H1 (cell line): ENCODE measurements around the gene CST11. TPM values are rescaled to one million over a fixed set of nuclear protein-coding genes. Genes with fewer than 3 reads are reported as not detected.

ENCODE experiments used
- CTCF ChIA-PET: fragments of 300-600 bp; sonication (Branson Sonifier 250); formaldehyde crosslinking; loops from one replicate; lab custom pipeline; 2021; ENCODE audit not compliant: partially characterized antibody; lab: Charles Lee
- POLR2A ChIA-PET: fragments of 300-600 bp; sonication (Branson Sonifier 250); formaldehyde crosslinking; loops from one replicate; lab custom pipeline; 2021; ENCODE audit warnings: inconsistent platforms; ENCODE audit not compliant: partially characterized antibody; lab: Charles Lee
- DNase-seq, 2 experiments: peaks; one replicate each; pipeline versions ENCODE4 v3.0.0 to v3.0.0-alpha.2; 2010 to 2022; ENCODE audit warnings: low spot score in 2 of 2, low read depth in 1 of 2, mixed read lengths in 1 of 2
- FAIRE-seq: peaks from 2 replicates; lab custom pipeline; 2011; peaks lifted over from hg19 to GRCh38; lab: Jason Lieb, UNC
- H2AFZ ChIP-seq: 2 replicates; pipeline ENCODE4 v1.8.1; 2012; ENCODE audit warnings: low read length, inconsistent platforms
- H2AK5ac ChIP-seq: 2 replicates; pipeline ENCODE4 v1.6.1; 2013; ENCODE audit warnings: low read depth, low read length
- H2BK120ac ChIP-seq: replicated peaks from 2 replicates; pipeline ENCODE3; 2013; ENCODE audit warnings: low read depth, low read length, inconsistent platforms
- H2BK12ac ChIP-seq: 2 replicates; pipeline ENCODE4 v1.6.1; 2013; ENCODE audit warnings: low read depth, low read length
- H2BK15ac ChIP-seq: 2 replicates; pipeline ENCODE4 v1.6.1; 2013; ENCODE audit warnings: low read length
- H2BK20ac ChIP-seq: 2 replicates; pipeline ENCODE4 v1.6.1; 2013; ENCODE audit warnings: low read length
- H2BK5ac ChIP-seq: 2 replicates; pipeline ENCODE4 v1.6.1; 2013; ENCODE audit warnings: low read depth, low read length
- H3K14ac ChIP-seq: 2 replicates; pipeline ENCODE4 v1.6.1; 2013; ENCODE audit warnings: inconsistent platforms; ENCODE audit not compliant: insufficient read length
- H3K18ac ChIP-seq: 2 replicates; pipeline ENCODE4 v1.6.1; 2013; ENCODE audit warnings: low read length; ENCODE audit errors: extremely low read depth
- H3K23ac ChIP-seq: 2 replicates; pipeline ENCODE4 v1.6.1; 2013; ENCODE audit warnings: inconsistent platforms; ENCODE audit not compliant: insufficient read length
- H3K23me2 ChIP-seq: 2 replicates; pipeline ENCODE4 v1.6.1; 2013; ENCODE audit warnings: low read depth, low read length
- H3K27ac ChIP-seq: 2 replicates; pipeline ENCODE4 v1.6.1; 2011; ENCODE audit warnings: low read depth, low read length, inconsistent platforms
- H3K27me3 ChIP-seq, 4 experiments: replicated peaks in 1 of 4; 1 replicate in 1 of 4; 2 replicates in 3 of 4; pipeline versions ENCODE4 v1.6.1 to v1.8.1; 2011 to 2013; ENCODE audit warnings: low read length in 3 of 4, mild to moderate bottlenecking in 3 of 4, inconsistent platforms in 2 of 4, mixed read lengths in 2 of 4, moderate library complexity in 1 of 4; ENCODE audit not compliant: control insufficient read depth in 3 of 4, insufficient read depth in 3 of 4; ENCODE audit errors: extremely low read depth in 1 of 4
- H3K36me3 ChIP-seq, 4 experiments: 2 replicates each; pipeline versions ENCODE4 v1.6.1 to v1.8.1; 2011 to 2013; ENCODE audit warnings: mild to moderate bottlenecking in 4 of 4, low read length in 3 of 4, moderate library complexity in 2 of 4, control low read depth in 1 of 4, inconsistent platforms in 1 of 4; ENCODE audit not compliant: insufficient read depth in 4 of 4, control insufficient read depth in 2 of 4
- H3K4ac ChIP-seq: replicated peaks from 2 replicates; pipeline ENCODE3; 2013; ENCODE audit warnings: low read length, low read depth, mixed read lengths, inconsistent platforms; ENCODE audit not compliant: insufficient read length
- H3K4me1 ChIP-seq, 4 experiments: replicated peaks in 1 of 4; 1 replicate in 1 of 4; 2 replicates in 3 of 4; pipeline versions ENCODE4 v1.6.1 to v1.8.1; 2011 to 2013; ENCODE audit warnings: low read length in 3 of 4, inconsistent platforms in 2 of 4, mixed read lengths in 1 of 4; ENCODE audit not compliant: insufficient read depth in 4 of 4, control insufficient read depth in 3 of 4
- H3K4me2 ChIP-seq, 2 experiments: 2 replicates each; pipeline versions ENCODE4 v1.6.1 to v1.8.1; 2011 to 2013; ENCODE audit warnings: low read depth in 2 of 2, low read length in 2 of 2, control low read depth in 1 of 2, inconsistent platforms in 1 of 2, mild to moderate bottlenecking in 1 of 2; ENCODE audit not compliant: insufficient read depth in 1 of 2
- H3K4me3 ChIP-seq, 4 experiments: fragments of 200-600, 300-600 bp in 1 of 4; sonication (generic), shearing (Covaris generic), sonication (Bioruptor Twin) in 1 of 4; 2 replicates each; pipeline versions ENCODE4 v1.5.1 to v1.8.1; 2011 to 2016; ENCODE audit warnings: low read length in 4 of 4, low read depth in 3 of 4, control low read depth in 2 of 4, inconsistent platforms in 2 of 4, mild to moderate bottlenecking in 2 of 4, mixed read lengths in 1 of 4, moderate library complexity in 1 of 4; ENCODE audit not compliant: insufficient read depth in 2 of 4; ENCODE audit errors: extremely low read depth in 1 of 4
- H3K56ac ChIP-seq: replicated peaks from 2 replicates; pipeline ENCODE3; 2013; ENCODE audit warnings: low read depth, mild to moderate bottlenecking, mixed read lengths, low read length, inconsistent platforms; ENCODE audit not compliant: insufficient read length
- H3K79me1 ChIP-seq: 2 replicates; pipeline ENCODE4 v1.6.1; 2013; ENCODE audit warnings: low read depth, low read length, control low read depth
- H3K79me2 ChIP-seq, 2 experiments: 2 replicates each; pipeline versions ENCODE4 v1.6.1 to v1.8.1; 2012 to 2013; ENCODE audit warnings: low read length in 2 of 2, mild to moderate bottlenecking in 2 of 2, inconsistent platforms in 1 of 2; ENCODE audit not compliant: insufficient read depth in 2 of 2, control insufficient read depth in 1 of 2
- H3K9ac ChIP-seq, 4 experiments: replicated peaks in 1 of 4; 1 replicate in 1 of 4; 2 replicates in 3 of 4; pipeline versions ENCODE4 v1.6.1 to v1.8.1; 2011 to 2013; ENCODE audit warnings: low read depth in 3 of 4, low read length in 3 of 4, control low read depth in 2 of 4, mild to moderate bottlenecking in 2 of 4, moderate library complexity in 2 of 4, inconsistent platforms in 1 of 4; ENCODE audit errors: extremely low read depth in 1 of 4
- H3K9me3 ChIP-seq, 2 experiments: 2 replicates each; pipeline versions ENCODE4 v1.6.1 to v1.8.1; 2012 to 2013; ENCODE audit warnings: mild to moderate bottlenecking in 2 of 2, moderate library complexity in 2 of 2, control low read depth in 1 of 2, inconsistent platforms in 1 of 2, low read depth in 1 of 2, low read length in 1 of 2, mixed read lengths in 1 of 2; ENCODE audit not compliant: insufficient read depth in 2 of 2
- H4K20me1 ChIP-seq, 2 experiments: replicated peaks in 1 of 2; 2 replicates each; pipeline versions ENCODE3 to v1.8.1; 2011 to 2013; ENCODE audit warnings: inconsistent platforms in 2 of 2, low read length in 2 of 2, mild to moderate bottlenecking in 1 of 2; ENCODE audit not compliant: insufficient read depth in 2 of 2, control insufficient read depth in 1 of 2
- H4K5ac ChIP-seq: 2 replicates; pipeline ENCODE4 v1.6.1; 2013; ENCODE audit warnings: low read length, low read depth, mixed read lengths, inconsistent platforms; ENCODE audit not compliant: insufficient read length
- H4K8ac ChIP-seq: 2 replicates; pipeline ENCODE4 v1.8.0; 2013; ENCODE audit warnings: mild to moderate bottlenecking, moderate library complexity, low read length, inconsistent platforms; ENCODE audit not compliant: insufficient read depth; ENCODE audit errors: extremely low read depth
- H4K91ac ChIP-seq: replicated peaks from 2 replicates; pipeline ENCODE3; 2013; ENCODE audit warnings: low read length, mixed read lengths, inconsistent platforms; ENCODE audit not compliant: insufficient read length
- RNF2 ChIP-seq: fragments of 200-900, 300-1000 bp; sonication (generic); IDR thresholded peaks from 2 replicates; pipeline ENCODE4 v1.7.1; 2016; ENCODE audit warnings: borderline replicate concordance, low read depth, mild to moderate bottlenecking, antibody characterized with exemption, low read length; ENCODE audit not compliant: poor library complexity, severe bottlenecking; ENCODE audit errors: missing control alignments
- WGBS, 2 experiments: shearing (Covaris generic) in 1 of 2; methylation state at CpG; one replicate each; pipeline versions ENCODE4 v1.1.6 to v1.1.7; 2013 to 2015; ENCODE audit warnings: low lambda C conversion rate in 2 of 2, mixed read lengths in 2 of 2, inconsistent platforms in 1 of 2, low coverage in 1 of 2, missing lambda C conversion rate in 1 of 2; ENCODE audit not compliant: insufficient replicate concordance in 2 of 2, insufficient coverage in 1 of 2, insufficient read length in 1 of 2; ENCODE audit errors: extremely low coverage in 1 of 2, missing lambda C conversion rate in 1 of 2; 5-methylcytosine and 5-hydroxymethylcytosine counted together
- polyA plus RNA-seq, 7 experiments: library from polyadenylated mRNA; depleted of rRNA in 3 of 7; stranded (reverse) in 5 of 7; unstranded in 2 of 7; fragments of >200 nt in 5 of 7; fragments of 200-250 nt in 2 of 7; gene quantifications; 1 replicate in 5 of 7; 2 replicates in 1 of 7; 4 replicates in 1 of 7; pipeline versions ENCODE4 v1.2.1 to v1.2.3, GENCODE V29; 2011 to 2013; ENCODE audit warnings: missing spikeins in 2 of 7, mixed read lengths in 2 of 7
- total RNA-seq: library from RNA; stranded (reverse); fragmentation: NEBNext Ultra II Directional; extraction: Animal tissue kit (Norgen Biotek cat#: 25700); gene quantifications from 2 replicates; pipeline ENCODE4 v1.2.1, GENCODE V29; 2021

CST11 gene
- total and polyA plus RNA-seq, 2 of the 8 experiments (the other 6 are each of a cell fraction or from before 2014, with no cell fraction given), result 2.0 TPM; not detected in 1

GRCh38 chr20:23461180-23461579 is 8.5 kb upstream of the CST11 start:
- no peaks in the 10 kb centered on the region for H4K20me1 ChIP-seq
- CTCF ChIA-PET, result no interaction called here
- no peak for TF ChIP-seq RNF2

More at GRCh38 chr20:23461180-23461579, 8.5 kb upstream of the CST11 start:
- Histone ChIP-seq H2AFZ (no peak overlapping the region), H4K5ac (no peak overlapping the region), H3K4me1 (peaks cover 0 to 7% (median 0%) of the 10 kb centered on the region in 4 experiments; a peak in 1 of 7 replicates), H2BK5ac (no peak overlapping the region), H3K79me2 (no peaks in the 10 kb centered on the region), H3K23ac (no peak overlapping the region), H2BK15ac (no peak overlapping the region), H3K18ac (no peak overlapping the region), H3K9ac (no peak overlapping the region), H3K27ac (no peak overlapping the region), H2AK5ac (no peak overlapping the region), H2BK20ac (no peak overlapping the region), H3K9me3 (peaks cover 9 to 14% of the 10 kb centered on the region in 2 experiments), H3K27me3 (no peaks in the 10 kb centered on the region), H4K8ac (no peak overlapping the region), H2BK12ac (no peak overlapping the region), H3K23me2 (no peaks in the 10 kb centered on the region), H3K36me3 (peaks cover 0 to 4% (median 0%) of the 10 kb centered on the region in 4 experiments; a peak in 1 of 8 replicates), H3K79me1 (no peaks in the 10 kb centered on the region), H2BK120ac (no peak overlapping the region), H3K4ac (no peak overlapping the region), H4K91ac (no peak overlapping the region), H3K14ac (no peak overlapping the region), H3K56ac (no peak overlapping the region), H3K4me2 (no peak overlapping the region), H3K4me3 (no peak overlapping the region)
- 96% methylated on average over 1 of the region's 1 CpG; no CpG with 5 or more reads in 1 of the 2 experiments for WGBS, 2 experiments
- no peak for DNase-seq
- no peak for FAIRE-seq
- POLR2A ChIA-PET, result no interaction called here
